SK-N-SH (cell line): ENCODE measurements around the gene HOXC5. TPM values are rescaled to one million over a fixed set of nuclear protein-coding genes. Genes with fewer than 3 reads are reported as not detected.

Experiments used
- CTCF ChIA-PET: fragments of 300-600, 350-600 bp; formaldehyde crosslinking; extraction: SDS; loops from one replicate; lab custom pipeline; 2021; lab: Yijun Ruan, JAX
- POLR2A ChIA-PET: fragments of 350-600 bp; sonication (Branson Sonifier 250); formaldehyde crosslinking; extraction: SDS; loops from one replicate; lab custom pipeline; 2020; ENCODE audit warnings: antibody characterized with exemption, inconsistent platforms; lab: Yijun Ruan, JAX
- DNase-seq: peaks from one replicate; pipeline ENCODE4 v3.0.0; 2012
- H2AFZ ChIP-seq: fragments of 200-600 bp; sonication (generic); 2 replicates; pipeline ENCODE4 v1.8.1; 2016; ENCODE audit warnings: antibody characterized with exemption, mild to moderate bottlenecking, low read depth
- H3F3A ChIP-seq: fragments of 200-600 bp; sonication (generic); replicated peaks from 2 replicates; pipeline ENCODE3; 2016; ENCODE audit warnings: antibody characterized with exemption, mild to moderate bottlenecking; ENCODE audit not compliant: insufficient read depth
- H3K27ac ChIP-seq, 2 experiments: fragments of 200-500 bp in 1 of 2; fragments of 200-600 bp in 1 of 2; sonication (Bioruptor generic) in 1 of 2; sonication (generic), shearing (Covaris generic) in 1 of 2; 2 replicates each; pipeline versions ENCODE4 v1.5.1 to v1.6.1; 2014 to 2016; ENCODE audit warnings: low read depth in 2 of 2, inconsistent platforms in 1 of 2, low read length in 1 of 2, mild to moderate bottlenecking in 1 of 2, mixed read lengths in 1 of 2
- H3K27me3 ChIP-seq: fragments of 200-600 bp; sonication (generic), shearing (Covaris generic); 2 replicates; pipeline ENCODE4 v1.6.1; 2016; ENCODE audit warnings: mixed run types; ENCODE audit not compliant: insufficient read depth
- H3K36me3 ChIP-seq, 2 experiments: fragments of 200-500 bp in 1 of 2; fragments of 200-600 bp in 1 of 2; sonication (Bioruptor generic) in 1 of 2; sonication (generic) in 1 of 2; replicated peaks in 1 of 2; 2 replicates each; pipeline versions ENCODE3 to v1.5.1; 2014 to 2016; ENCODE audit warnings: low read length in 1 of 2, mild to moderate bottlenecking in 1 of 2; ENCODE audit not compliant: insufficient read depth in 2 of 2, control insufficient read depth in 1 of 2
- H3K4me1 ChIP-seq, 2 experiments: fragments of 200-500 bp in 1 of 2; fragments of 200-600 bp in 1 of 2; sonication (Bioruptor generic) in 1 of 2; sonication (generic), shearing (Covaris generic) in 1 of 2; 2 replicates each; pipeline versions ENCODE4 v1.5.1 to v1.6.1; 2014 to 2016; ENCODE audit warnings: low read depth in 1 of 2, low read length in 1 of 2, mixed run types in 1 of 2; ENCODE audit not compliant: insufficient read depth in 2 of 2, control insufficient read depth in 1 of 2
- H3K4me2 ChIP-seq: fragments of 200-600 bp; sonication (generic), shearing (Covaris generic); 2 replicates; pipeline ENCODE4 v1.6.1; 2017; ENCODE audit warnings: mixed run types
- H3K4me3 ChIP-seq, 2 experiments: fragments of 200-500 bp in 1 of 2; fragments of 200-600 bp in 1 of 2; sonication (Bioruptor generic) in 1 of 2; sonication (generic), shearing (Covaris generic) in 1 of 2; 2 replicates each; pipeline versions ENCODE4 v1.5.1 to v1.8.1; 2014 to 2016; ENCODE audit warnings: low read depth in 2 of 2, inconsistent platforms in 1 of 2, low read length in 1 of 2, mild to moderate bottlenecking in 1 of 2, mixed read lengths in 1 of 2, moderate library complexity in 1 of 2
- H3K79me2 ChIP-seq: fragments of 200-600 bp; sonication (generic); 2 replicates; pipeline ENCODE4 v1.8.1; 2017; ENCODE audit warnings: mild to moderate bottlenecking; ENCODE audit not compliant: insufficient read depth
- H3K9ac ChIP-seq: fragments of 200-600 bp; sonication (generic); 2 replicates; pipeline ENCODE4 v1.6.1; 2017; ENCODE audit warnings: mixed run types
- H3K9me2 ChIP-seq: fragments of 200-600 bp; sonication (generic); 2 replicates; pipeline ENCODE4 v1.6.1; 2017; ENCODE audit warnings: mixed run types
- H3K9me3 ChIP-seq: fragments of 200-600 bp; sonication (generic); 2 replicates; pipeline ENCODE4 v1.6.1; 2017; ENCODE audit warnings: mixed run types, mild to moderate bottlenecking, moderate library complexity
- H4K20me1 ChIP-seq: fragments of 200-600 bp; sonication (generic); 2 replicates; pipeline ENCODE4 v1.6.1; 2017; ENCODE audit warnings: mild to moderate bottlenecking, mixed run types; ENCODE audit not compliant: insufficient read depth
- EP300 ChIP-seq, 2 experiments: IDR thresholded peaks; 2 replicates each; pipeline versions ENCODE4 v1.4.0 to v1.6.1; 2012; ENCODE audit warnings: borderline replicate concordance in 1 of 2, low read depth in 1 of 2, low read length in 1 of 2
- EZH2phosphoT487 ChIP-seq: fragments of 200-600 bp; sonication (generic); IDR thresholded peaks from 2 replicates; pipeline ENCODE4 v1.6.1; 2017; ENCODE audit warnings: low read depth, mixed run types, mild to moderate bottlenecking, antibody characterized with exemption, moderate library complexity, borderline replicate concordance
- FOXM1 ChIP-seq: IDR thresholded peaks from 2 replicates; pipeline ENCODE4 v1.4.0; 2012; ENCODE audit warnings: low read depth, mild to moderate bottlenecking
- GATA2 ChIP-seq: sonication (generic); formaldehyde crosslinking; IDR thresholded peaks from 2 replicates; pipeline ENCODE4 v1.5.0; 2020; ENCODE audit warnings: mild to moderate bottlenecking, missing genetic modification reagents
- JUND ChIP-seq: IDR thresholded peaks from 2 replicates; pipeline ENCODE4 v1.4.0; 2012
- MAX ChIP-seq: IDR thresholded peaks from 2 replicates; pipeline ENCODE4 v1.4.0; 2012; ENCODE audit warnings: low read depth
- MEF2A ChIP-seq: IDR thresholded peaks from 2 replicates; pipeline ENCODE4 v1.4.0; 2012; ENCODE audit warnings: low read depth, borderline replicate concordance
- RAD21 ChIP-seq: IDR thresholded peaks from 2 replicates; pipeline ENCODE4 v1.6.1; 2012; ENCODE audit warnings: mild to moderate bottlenecking, low read length
- RXRA ChIP-seq: IDR thresholded peaks from 2 replicates; pipeline ENCODE4 v1.4.0; 2012; ENCODE audit warnings: low read depth, mild to moderate bottlenecking, borderline replicate concordance
- SMC3 ChIP-seq: IDR thresholded peaks from 2 replicates; pipeline ENCODE4 v1.6.1; 2012; ENCODE audit warnings: low read depth, low read length, improper control_type of control experiment
- TCF12 ChIP-seq: IDR thresholded peaks from 2 replicates; pipeline ENCODE4 v1.4.0; 2012
- YY1 ChIP-seq: IDR thresholded peaks from 2 replicates; pipeline ENCODE4 v1.4.0; 2012; ENCODE audit warnings: low read depth, mild to moderate bottlenecking
- WGBS: methylation state at CpG from one replicate; pipeline ENCODE4 v1.1.6; 2017; ENCODE audit warnings: low lambda C conversion rate; 5-methylcytosine and 5-hydroxymethylcytosine counted together
- polyA plus RNA-seq, 3 experiments: library from polyadenylated mRNA; depleted of rRNA; stranded (reverse); fragments of >200 nt; gene quantifications; 2 replicates each; pipeline ENCODE4 v1.2.3, GENCODE V29; 2012
- TF ChIP-seq, protein P1 (sequence below): fragments of 200-600 bp; sonication (generic); IDR thresholded peaks from 2 replicates; pipeline ENCODE4 v1.6.1; 2017; ENCODE audit warnings: antibody characterized with exemption, mild to moderate bottlenecking, moderate library complexity
- TF ChIP-seq, protein P2 (sequence below): fragments of 150-350 bp; IDR thresholded peaks from 2 replicates; pipeline ENCODE4 v1.6.1; 2017; ENCODE audit warnings: antibody characterized with exemption, low read length, low read depth, borderline replicate concordance

The HOXC5 gene
- polyA plus RNA-seq, 1 of the 3 experiments (the other 2 are of a cell fraction): 2.1 TPM

GRCh38 chr12:53987787-53988230, 45.0 kb upstream of the HOXC5 start (continued):
- TF ChIP-seq, protein P1, sequence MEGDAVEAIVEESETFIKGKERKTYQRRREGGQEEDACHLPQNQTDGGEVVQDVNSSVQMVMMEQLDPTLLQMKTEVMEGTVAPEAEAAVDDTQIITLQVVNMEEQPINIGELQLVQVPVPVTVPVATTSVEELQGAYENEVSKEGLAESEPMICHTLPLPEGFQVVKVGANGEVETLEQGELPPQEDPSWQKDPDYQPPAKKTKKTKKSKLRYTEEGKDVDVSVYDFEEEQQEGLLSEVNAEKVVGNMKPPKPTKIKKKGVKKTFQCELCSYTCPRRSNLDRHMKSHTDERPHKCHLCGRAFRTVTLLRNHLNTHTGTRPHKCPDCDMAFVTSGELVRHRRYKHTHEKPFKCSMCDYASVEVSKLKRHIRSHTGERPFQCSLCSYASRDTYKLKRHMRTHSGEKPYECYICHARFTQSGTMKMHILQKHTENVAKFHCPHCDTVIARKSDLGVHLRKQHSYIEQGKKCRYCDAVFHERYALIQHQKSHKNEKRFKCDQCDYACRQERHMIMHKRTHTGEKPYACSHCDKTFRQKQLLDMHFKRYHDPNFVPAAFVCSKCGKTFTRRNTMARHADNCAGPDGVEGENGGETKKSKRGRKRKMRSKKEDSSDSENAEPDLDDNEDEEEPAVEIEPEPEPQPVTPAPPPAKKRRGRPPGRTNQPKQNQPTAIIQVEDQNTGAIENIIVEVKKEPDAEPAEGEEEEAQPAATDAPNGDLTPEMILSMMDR: no peak

GRCh38 chr12:53988541-53989226, 44.2 kb upstream of the HOXC5 start:
- CTCF ChIA-PET: interaction anchor here (0.8 to 12.8 kb wide), 21 partner anchors 11 to 608 kb away, joined by 3 to 194 read pairs (median 6); partner anchors contain the start of genes HOTAIR, HOXC11, HOXC5 and HOXC9

GRCh38 chr12:53989227-53990113, 43.4 kb upstream of the HOXC5 start:
- no peak overlapping the region for H3K27ac ChIP-seq
- H2AFZ ChIP-seq: no peak overlapping the region
- H4K20me1 ChIP-seq: no peaks in the 10 kb centered on the region
- H3K4me2 ChIP-seq: peak overlapping the region; percentile 67
- ChIA-PET CTCF (interaction anchor here (0.6 to 12.8 kb wide), 22 partner anchors 11 to 247 kb away, joined by 3 to 194 read pairs (median 12); partner anchors contain the start of genes HOTAIR, HOXC11, HOXC5 and HOXC9), POLR2A (interaction anchor here (2.1 kb wide), 1 partner anchor 11 kb away, joined by 5 read pairs; the partner anchor contains the start of gene HOXC9)
- WGBS: 4% methylated on average over 28 of the region's 28 CpGs
- peaks cover 95% of the 10 kb centered on the region for H3K27me3 ChIP-seq
- no peak overlapping the region for H3K9ac ChIP-seq
- H3F3A ChIP-seq: peaks cover 5% of the 10 kb centered on the region
- DNase-seq: no peak
- H3K79me2 ChIP-seq: no peaks in the 10 kb centered on the region
- peak overlapping the region in 1 of 2 experiments; percentile 14; a peak in 2 of 4 replicates for H3K4me3 ChIP-seq
- H3K9me3 ChIP-seq: no peaks in the 10 kb centered on the region
- H3K9me2 ChIP-seq: no peaks in the 10 kb centered on the region
- no peaks in the 10 kb centered on the region for H3K36me3 ChIP-seq
- peaks cover 0 to 12% of the 10 kb centered on the region in 2 experiments; a peak in 1 of 4 replicates for H3K4me1 ChIP-seq
- TF ChIP-seq MAX (no peak), RAD21 (peak; percentile 48), EZH2phosphoT487 (no peak), YY1 (no peak), GATA2 (CRISPR knock-in tag) (no peak), RXRA (no peak), SMC3 (peak; percentile 38), FOXM1 (no peak), JUND (no peak), TCF12 (no peak)
- TF ChIP-seq, protein P1: peak; percentile 66
- TF ChIP-seq, protein P2, sequence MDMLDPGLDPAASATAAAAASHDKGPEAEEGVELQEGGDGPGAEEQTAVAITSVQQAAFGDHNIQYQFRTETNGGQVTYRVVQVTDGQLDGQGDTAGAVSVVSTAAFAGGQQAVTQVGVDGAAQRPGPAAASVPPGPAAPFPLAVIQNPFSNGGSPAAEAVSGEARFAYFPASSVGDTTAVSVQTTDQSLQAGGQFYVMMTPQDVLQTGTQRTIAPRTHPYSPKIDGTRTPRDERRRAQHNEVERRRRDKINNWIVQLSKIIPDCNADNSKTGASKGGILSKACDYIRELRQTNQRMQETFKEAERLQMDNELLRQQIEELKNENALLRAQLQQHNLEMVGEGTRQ: no peak

More at GRCh38 chr12:53988541-53989226, 44.2 kb upstream of the HOXC5 start:
- Histone ChIP-seq H3K27ac (no peak overlapping the region), H3K4me3 (no peak overlapping the region; a peak in 1 of 4 replicates), H3K27me3 (peaks cover 95% of the 10 kb centered on the region), H2AFZ (no peak overlapping the region), H4K20me1 (no peaks in the 10 kb centered on the region), H3K9ac (no peak overlapping the region), H3K9me3 (no peaks in the 10 kb centered on the region), H3K36me3 (no peaks in the 10 kb centered on the region), H3K9me2 (no peaks in the 10 kb centered on the region), H3K79me2 (no peaks in the 10 kb centered on the region), H3F3A (peaks cover 5% of the 10 kb centered on the region), H3K4me2 (peak overlapping the region; percentile 67; the same call in 1 of the 2 replicates), H3K4me1 (peaks cover 0 to 12% of the 10 kb centered on the region in 2 experiments; a peak in 1 of 4 replicates)
- no peak for DNase-seq
- 16% methylated on average over 5 of the region's 5 CpGs for WGBS
- TF ChIP-seq MEF2A (no peak), EP300 (IDR thresholded peaks at IDR 0.05; ENCODE audit: borderline replicate concordance in 1 of 2, low read depth in 1 of 2, low read length in 1 of 2) (no peak), RAD21 (no peak)
- POLR2A ChIA-PET: interaction anchor here (0.6 to 2.1 kb wide), 2 partner anchors 12 to 196 kb away, joined by 3 to 5 read pairs; partner anchors contain the start of gene HOXC9
